ENCODE results near the gene CAMSAP1. TPM values are rescaled to one million over a fixed set of nuclear protein-coding genes. Genes with fewer than 3 reads are reported as not detected.
A peak's percentile ranks its signal among the peaks of the same experiment; 100 is the strongest.

Gene CAMSAP1
- polyA plus RNA-seq, 3 donors, result 0.71 to 9.0 (median 0.75) TPM

- no peak overlapping the region for H3K4me2 ChIP-seq (replicated peaks; ENCODE audit: extremely low read depth, low read length, poor library complexity, severe bottlenecking)
- peak overlapping the region in 2 of 7 donors; percentile 10 for H3K27ac Mint-ChIP-seq
- H3K9ac ChIP-seq (ENCODE audit: insufficient read depth, low read length, poor library complexity, severe bottlenecking), result no peak overlapping the region
- peaks cover 98% of the 10 kb centered on the region for H4K20me1 ChIP-seq (ENCODE audit: insufficient read depth, low read length)
- H3K4me1 Mint-ChIP-seq, result peaks cover 56% of the 10 kb centered on the region
- peaks cover 0 to 7% (median 2%) of the 10 kb centered on the region in 7 donors for H3K9me3 Mint-ChIP-seq
- intact Hi-C loops (cut with micrococcal nuclease), result no loop called here
- 87% methylated on average over 8 of the region's 8 CpGs for WGBS (ENCODE audit: insufficient coverage)
- H3K27me3 ChIP-seq (ENCODE audit: control insufficient read depth in 2 of 2, insufficient read depth in 2 of 2, low read length in 2 of 2), result no peaks in the 10 kb centered on the region
- no peaks in the 10 kb centered on the region for H3K36me3 ChIP-seq (replicated peaks in 1 of 2; ENCODE audit: control insufficient read depth in 1 of 2, insufficient read depth in 2 of 2, low read length in 2 of 2)
- peaks cover 0 to 2% (median 0%) of the 10 kb centered on the region in 3 donors for H3K27me3 Mint-ChIP-seq (ENCODE audit: low read depth in 3 of 3)
- H3K4me3 Mint-ChIP-seq, result no peak overlapping the region
- H3K4me3 ChIP-seq (replicated peaks in 1 of 3; ENCODE audit: low read depth in 2 of 3, low read length in 3 of 3), result no peak overlapping the region
- no peak for TF ChIP-seq CTCF (IDR thresholded peaks at IDR 0.05)
- no peak for DNase-seq
- H3K27ac ChIP-seq (ENCODE audit: low read depth in 1 of 2, low read length in 2 of 2), result no peak overlapping the region
- peaks cover 28 to 37% of the 10 kb centered on the region in 2 donors for H3K4me1 ChIP-seq (ENCODE audit: control insufficient read depth in 1 of 2, insufficient read depth in 2 of 2, low read length in 2 of 2)
- H2AFZ ChIP-seq (ENCODE audit: insufficient read depth, low read depth, low read length, poor library complexity, severe bottlenecking), result no peak overlapping the region
- H3K79me2 ChIP-seq (ENCODE audit: insufficient read depth, low read length), result peaks cover 91% of the 10 kb centered on the region
- peaks cover 12 to 14% of the 10 kb centered on the region in 2 donors for H3K36me3 Mint-ChIP-seq
- H3K9me3 ChIP-seq (replicated peaks in 1 of 2; ENCODE audit: control insufficient read depth in 1 of 2, insufficient read depth in 1 of 2, low read length in 2 of 2), result no peaks in the 10 kb centered on the region
Observed at GRCh38 chr9:135891027-135891631, 16.2 kb downstream of the CAMSAP1 start.

- Histone ChIP-seq H3K79me2 (ENCODE audit: insufficient read depth, low read length) (peaks cover 93% of the 10 kb centered on the region), H3K4me3 (replicated peaks in 1 of 3; ENCODE audit: low read depth in 2 of 3, low read length in 3 of 3) (no peak overlapping the region), H3K36me3 (replicated peaks in 1 of 2; ENCODE audit: control insufficient read depth in 1 of 2, insufficient read depth in 2 of 2, low read length in 2 of 2) (no peaks in the 10 kb centered on the region), H3K9ac (ENCODE audit: insufficient read depth, low read length, poor library complexity, severe bottlenecking) (no peak overlapping the region), H4K20me1 (ENCODE audit: insufficient read depth, low read length) (peaks cover 99% of the 10 kb centered on the region), H3K4me2 (replicated peaks; ENCODE audit: extremely low read depth, low read length, poor library complexity, severe bottlenecking) (no peak overlapping the region), H3K27me3 (ENCODE audit: control insufficient read depth in 2 of 2, insufficient read depth in 2 of 2, low read length in 2 of 2) (no peaks in the 10 kb centered on the region), H2AFZ (ENCODE audit: insufficient read depth, low read depth, low read length, poor library complexity, severe bottlenecking) (no peak overlapping the region), H3K4me1 (ENCODE audit: control insufficient read depth in 1 of 2, insufficient read depth in 2 of 2, low read length in 2 of 2) (peaks cover 28 to 37% of the 10 kb centered on the region in 2 donors), H3K27ac (ENCODE audit: low read depth in 1 of 2, low read length in 2 of 2) (no peak overlapping the region), H3K9me3 (replicated peaks in 1 of 2; ENCODE audit: control insufficient read depth in 1 of 2, insufficient read depth in 1 of 2, low read length in 2 of 2) (no peaks in the 10 kb centered on the region)
- 88% methylated on average over 18 of the region's 18 CpGs for WGBS (ENCODE audit: insufficient coverage)
- intact Hi-C loops (cut with micrococcal nuclease), result no loop called here
- Mint-ChIP-seq H3K36me3 (peaks cover 14 to 17% of the 10 kb centered on the region in 2 donors), H3K4me1 (peaks cover 54% of the 10 kb centered on the region), H3K4me3 (no peak overlapping the region), H3K9me3 (peaks cover 0 to 6% (median 2%) of the 10 kb centered on the region in 7 donors), H3K27ac (peak overlapping the region in 3 of 7 donors; percentile 0 to 48 (median 10)), H3K27me3 (ENCODE audit: low read depth in 3 of 3) (peaks cover 0 to 2% (median 0%) of the 10 kb centered on the region in 3 donors)
- no peak for TF ChIP-seq CTCF (IDR thresholded peaks at IDR 0.05)
- DNase-seq, result no peak
Observed at GRCh38 chr9:135890190-135891026, 16.9 kb downstream of the CAMSAP1 start.

Data from CD14-positive monocyte (primary cell).